OCI-LY7 (cell line): Measurements from ENCODE around the gene VPS13D.

Experiments
- EZH2phosphoT487 ChIP-seq: fragments of 200-600 bp; sonication (generic); IDR thresholded peaks from 2 replicates; pipeline ENCODE4 v1.6.1; 2018; ENCODE audit warnings: low read depth, borderline replicate concordance, mild to moderate bottlenecking, mixed run types, antibody characterized with exemption, low read length, moderate library complexity, mixed read lengths
- TF ChIP-seq, protein P1 (sequence below): fragments of 200-600 bp; sonication (generic); conservative IDR thresholded peaks from 2 replicates; pipeline ENCODE4 v1.5.1; 2014; ENCODE audit warnings: mild to moderate bottlenecking, antibody characterized with exemption, low read length, moderate library complexity, mixed read lengths

DNA sequence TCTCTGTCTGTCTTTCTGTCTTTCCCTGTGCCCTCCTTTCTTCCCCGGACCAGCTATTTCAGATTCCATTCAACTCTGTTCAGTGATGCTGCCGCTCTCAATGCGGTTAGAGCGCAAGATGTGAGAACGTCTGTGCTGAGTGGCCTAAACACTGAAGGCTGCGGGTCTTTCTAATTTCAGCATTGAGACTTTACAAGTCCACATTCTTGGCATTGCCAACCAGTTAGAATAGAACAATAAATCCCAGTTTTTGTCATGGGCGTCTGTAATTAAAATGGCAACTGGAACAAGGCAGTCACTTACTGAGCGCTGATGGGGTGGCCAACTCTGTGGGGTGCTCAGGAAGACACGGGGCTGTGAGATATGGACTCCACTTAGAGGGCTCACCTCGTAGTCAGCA lies 275.4 kb downstream of the VPS13D start:
- TF ChIP-seq, protein P1, sequence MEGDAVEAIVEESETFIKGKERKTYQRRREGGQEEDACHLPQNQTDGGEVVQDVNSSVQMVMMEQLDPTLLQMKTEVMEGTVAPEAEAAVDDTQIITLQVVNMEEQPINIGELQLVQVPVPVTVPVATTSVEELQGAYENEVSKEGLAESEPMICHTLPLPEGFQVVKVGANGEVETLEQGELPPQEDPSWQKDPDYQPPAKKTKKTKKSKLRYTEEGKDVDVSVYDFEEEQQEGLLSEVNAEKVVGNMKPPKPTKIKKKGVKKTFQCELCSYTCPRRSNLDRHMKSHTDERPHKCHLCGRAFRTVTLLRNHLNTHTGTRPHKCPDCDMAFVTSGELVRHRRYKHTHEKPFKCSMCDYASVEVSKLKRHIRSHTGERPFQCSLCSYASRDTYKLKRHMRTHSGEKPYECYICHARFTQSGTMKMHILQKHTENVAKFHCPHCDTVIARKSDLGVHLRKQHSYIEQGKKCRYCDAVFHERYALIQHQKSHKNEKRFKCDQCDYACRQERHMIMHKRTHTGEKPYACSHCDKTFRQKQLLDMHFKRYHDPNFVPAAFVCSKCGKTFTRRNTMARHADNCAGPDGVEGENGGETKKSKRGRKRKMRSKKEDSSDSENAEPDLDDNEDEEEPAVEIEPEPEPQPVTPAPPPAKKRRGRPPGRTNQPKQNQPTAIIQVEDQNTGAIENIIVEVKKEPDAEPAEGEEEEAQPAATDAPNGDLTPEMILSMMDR: no peak
- no peak for TF ChIP-seq EZH2phosphoT487
